ENCODE results near the gene COX19. TPM values are rescaled to one million over a fixed set of nuclear protein-coding genes. Genes with fewer than 3 reads are reported as not detected.
"Not testable (repeated sequence)": the region's sequence is repeated elsewhere in the genome, so short reads cannot be mapped to it uniquely, and the experiment has no call there.

Gene COX19
- total RNA-seq, 1 donor from 2014 or later = 2.1 TPM

DNA sequence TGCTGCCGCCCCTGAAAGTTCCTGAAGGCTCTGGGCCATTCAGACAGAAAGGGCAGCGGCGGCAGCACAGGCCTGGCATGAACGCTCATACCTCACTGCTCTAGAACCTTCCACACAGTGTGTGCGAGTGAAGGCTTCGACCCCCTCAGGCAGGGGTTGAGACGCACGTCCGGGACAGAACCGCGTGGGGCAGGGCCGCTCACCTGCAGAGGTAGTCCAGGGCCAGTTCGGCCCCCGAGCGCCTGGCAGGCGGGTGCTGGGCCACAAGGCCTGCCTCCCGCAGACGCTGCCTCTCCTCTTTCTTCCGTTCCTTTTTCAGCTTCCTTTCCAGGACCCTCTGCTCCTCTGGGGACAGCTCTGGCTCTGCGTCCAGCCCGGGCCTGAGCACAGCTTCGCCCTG lies 34.4 kb upstream of the COX19 start:
- peaks cover 17 to 36% of the 10 kb centered on the region in 2 donors for H3K36me3 ChIP-seq
- no peaks in the 10 kb centered on the region for H3K9me3 ChIP-seq
- no peak overlapping the region for H3K4me3 ChIP-seq
- H3K27me3 ChIP-seq = no peaks in the 10 kb centered on the region
- intact Hi-C loops (cut with DNase I) = no loop called here
- no peak overlapping the region for H3K27ac ChIP-seq
- DNase-seq (ENCODE audit: low spot score in 2 of 2) = no peak
- H3K4me1 ChIP-seq = no peaks in the 10 kb centered on the region
- TF ChIP-seq, protein P1, sequence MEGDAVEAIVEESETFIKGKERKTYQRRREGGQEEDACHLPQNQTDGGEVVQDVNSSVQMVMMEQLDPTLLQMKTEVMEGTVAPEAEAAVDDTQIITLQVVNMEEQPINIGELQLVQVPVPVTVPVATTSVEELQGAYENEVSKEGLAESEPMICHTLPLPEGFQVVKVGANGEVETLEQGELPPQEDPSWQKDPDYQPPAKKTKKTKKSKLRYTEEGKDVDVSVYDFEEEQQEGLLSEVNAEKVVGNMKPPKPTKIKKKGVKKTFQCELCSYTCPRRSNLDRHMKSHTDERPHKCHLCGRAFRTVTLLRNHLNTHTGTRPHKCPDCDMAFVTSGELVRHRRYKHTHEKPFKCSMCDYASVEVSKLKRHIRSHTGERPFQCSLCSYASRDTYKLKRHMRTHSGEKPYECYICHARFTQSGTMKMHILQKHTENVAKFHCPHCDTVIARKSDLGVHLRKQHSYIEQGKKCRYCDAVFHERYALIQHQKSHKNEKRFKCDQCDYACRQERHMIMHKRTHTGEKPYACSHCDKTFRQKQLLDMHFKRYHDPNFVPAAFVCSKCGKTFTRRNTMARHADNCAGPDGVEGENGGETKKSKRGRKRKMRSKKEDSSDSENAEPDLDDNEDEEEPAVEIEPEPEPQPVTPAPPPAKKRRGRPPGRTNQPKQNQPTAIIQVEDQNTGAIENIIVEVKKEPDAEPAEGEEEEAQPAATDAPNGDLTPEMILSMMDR (IDR thresholded peaks at IDR 0.05) = no peak

DNA sequence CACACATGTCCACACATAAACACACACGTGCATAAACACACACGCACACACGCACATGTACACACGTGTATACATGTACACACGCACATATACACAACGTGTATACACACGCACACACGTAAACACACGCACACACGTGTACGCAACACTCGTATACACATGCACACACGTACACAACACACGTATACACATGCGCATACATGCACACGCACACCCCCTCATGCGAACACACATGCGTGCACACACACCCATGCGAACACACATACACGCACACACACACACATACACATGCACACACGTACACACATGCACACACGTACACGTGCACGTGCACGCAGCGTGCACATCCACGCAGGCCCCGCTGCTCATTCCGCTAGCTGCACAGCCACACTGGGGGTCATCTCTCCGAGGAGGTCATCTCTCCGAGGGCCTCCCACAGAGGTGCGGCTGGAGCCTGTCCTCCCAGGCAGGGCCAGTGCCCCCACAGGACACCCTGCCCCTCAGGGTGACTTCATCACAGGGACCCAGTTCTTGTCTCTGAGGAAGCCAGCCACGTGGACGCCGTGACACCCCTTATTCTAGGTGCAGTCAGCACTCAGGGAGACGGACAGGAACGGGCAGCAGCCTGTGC lies 33.5 kb upstream of the COX19 start:
- Histone ChIP-seq H3K4me3 (no peak overlapping the region), H3K27me3 (no peaks in the 10 kb centered on the region), H3K36me3 (peaks cover 22 to 40% of the 10 kb centered on the region in 2 donors), H3K27ac (no peak overlapping the region), H3K9me3 (no peaks in the 10 kb centered on the region), H3K4me1 (no peaks in the 10 kb centered on the region)
- intact Hi-C loops (cut with DNase I) = no loop called here
- TF ChIP-seq, protein P1 (IDR thresholded peaks at IDR 0.05) = no peak
- DNase-seq (ENCODE audit: low spot score in 2 of 2) = no peak

GRCh38 chr7:1007901-1008300 lies 32.6 kb upstream of the COX19 start:
- H3K4me3 ChIP-seq = no peak overlapping the region
- no peaks in the 10 kb centered on the region for H3K4me1 ChIP-seq
- TF ChIP-seq, protein P1 (IDR thresholded peaks at IDR 0.05) = no peak
- DNase-seq (ENCODE audit: low spot score in 2 of 2) = no peak
- intact Hi-C loops (cut with DNase I) = no loop called here
- peaks cover 22 to 40% of the 10 kb centered on the region in 2 donors for H3K36me3 ChIP-seq
- H3K27me3 ChIP-seq = no peaks in the 10 kb centered on the region
- H3K27ac ChIP-seq = no peak overlapping the region
- no peaks in the 10 kb centered on the region for H3K9me3 ChIP-seq

DNA sequence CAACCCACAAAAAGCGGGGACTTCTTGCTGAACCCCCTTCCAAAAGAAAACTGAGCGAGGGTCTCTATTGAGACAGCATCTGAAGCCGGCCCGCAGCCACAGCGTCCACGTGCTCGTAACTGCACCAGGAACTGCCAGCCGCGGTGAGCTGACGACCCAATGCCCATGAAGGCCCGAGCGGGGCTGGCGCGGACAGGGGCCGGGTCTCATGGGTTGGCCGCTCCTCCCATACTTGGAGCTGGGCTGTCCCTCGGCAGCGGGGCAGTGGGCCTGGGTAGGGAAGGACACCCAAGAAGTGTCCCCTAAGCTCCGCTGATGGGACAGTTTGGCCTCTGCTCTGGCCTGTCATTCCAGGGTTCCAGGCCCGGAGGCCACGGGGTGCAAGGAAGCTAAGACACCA lies 30.0 kb upstream of the COX19 start:
- no peaks in the 10 kb centered on the region for H3K4me1 ChIP-seq
- no peaks in the 10 kb centered on the region for H3K9me3 ChIP-seq
- H3K27me3 ChIP-seq = no peaks in the 10 kb centered on the region
- intact Hi-C loops (cut with DNase I) = no loop called here
- H3K27ac ChIP-seq = no peak overlapping the region
- H3K4me3 ChIP-seq = no peak overlapping the region
- TF ChIP-seq, protein P1 (IDR thresholded peaks at IDR 0.05) = no peak
- peaks cover 22 to 50% of the 10 kb centered on the region in 2 donors for H3K36me3 ChIP-seq
- DNase-seq (ENCODE audit: low spot score in 2 of 2) = no peak

GRCh38 chr7:1004018-1004852 lies 28.9 kb upstream of the COX19 start:
- H3K4me3 ChIP-seq = no peak overlapping the region
- H3K4me1 ChIP-seq = no peaks in the 10 kb centered on the region
- H3K36me3 ChIP-seq = peaks cover 24 to 52% of the 10 kb centered on the region in 2 donors
- H3K9me3 ChIP-seq = no peaks in the 10 kb centered on the region
- TF ChIP-seq, protein P1 (IDR thresholded peaks at IDR 0.05) = no peak
- DNase-seq (ENCODE audit: low spot score in 2 of 2) = no peak
- intact Hi-C loops (cut with DNase I) = no loop called here
- H3K27me3 ChIP-seq = no peaks in the 10 kb centered on the region
- no peak overlapping the region for H3K27ac ChIP-seq

DNA sequence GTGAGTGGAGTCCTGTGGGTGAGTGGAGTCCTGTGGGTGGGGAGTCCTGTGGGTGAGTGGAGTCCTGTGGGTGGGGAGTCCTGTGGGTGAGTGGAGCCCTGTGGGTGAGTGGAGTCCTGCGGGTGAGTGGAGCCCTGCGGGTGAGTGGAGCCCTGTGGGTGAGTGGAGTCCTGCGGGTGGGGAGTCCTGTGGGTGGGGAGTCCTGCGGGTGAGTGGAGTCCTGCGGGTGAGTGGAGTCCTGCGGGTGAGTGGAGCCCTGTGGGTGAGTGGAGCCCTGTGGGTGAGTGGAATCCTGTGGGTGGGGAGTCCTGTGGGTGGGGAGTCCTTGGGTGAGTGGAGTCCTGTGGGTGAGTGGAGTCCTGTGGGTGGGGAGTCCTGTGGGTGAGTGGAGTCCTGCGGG lies 27.1 kb upstream of the COX19 start:
- peaks cover 23 to 51% of the 10 kb centered on the region in 2 donors for H3K36me3 ChIP-seq
- H3K27me3 ChIP-seq; intact Hi-C loops (cut with DNase I); H3K9me3 ChIP-seq; H3K4me1 ChIP-seq; H3K27ac ChIP-seq; DNase-seq (ENCODE audit: low spot score in 2 of 2); H3K4me3 ChIP-seq: not testable (repeated sequence)

- H3K4me1 ChIP-seq; H3K27me3 ChIP-seq; H3K9me3 ChIP-seq; intact Hi-C loops (cut with DNase I); DNase-seq (ENCODE audit: low spot score in 2 of 2); H3K27ac ChIP-seq; H3K4me3 ChIP-seq: not testable (repeated sequence)
- H3K36me3 ChIP-seq = peaks cover 23 to 51% of the 10 kb centered on the region in 2 donors
These were observed 26.7 kb upstream of the COX19 start for GRCh38 chr7:1002026-1002425.

GRCh38 chr7:1001069-1001770 lies 25.9 kb upstream of the COX19 start:
- H3K27ac ChIP-seq; H3K4me1 ChIP-seq; H3K9me3 ChIP-seq; intact Hi-C loops (cut with DNase I); DNase-seq (ENCODE audit: low spot score in 2 of 2); H3K4me3 ChIP-seq; H3K27me3 ChIP-seq: not testable (repeated sequence)
- H3K36me3 ChIP-seq = peaks cover 26 to 55% of the 10 kb centered on the region in 2 donors
